D341Med (cell line): Measurements from ENCODE around the gene UBB.

Experiments used
- DNase-seq: peaks from one replicate; pipeline ENCODE4 v3.0.0; 2012; ENCODE audit warnings: low spot score

Gene UBB

DNA sequence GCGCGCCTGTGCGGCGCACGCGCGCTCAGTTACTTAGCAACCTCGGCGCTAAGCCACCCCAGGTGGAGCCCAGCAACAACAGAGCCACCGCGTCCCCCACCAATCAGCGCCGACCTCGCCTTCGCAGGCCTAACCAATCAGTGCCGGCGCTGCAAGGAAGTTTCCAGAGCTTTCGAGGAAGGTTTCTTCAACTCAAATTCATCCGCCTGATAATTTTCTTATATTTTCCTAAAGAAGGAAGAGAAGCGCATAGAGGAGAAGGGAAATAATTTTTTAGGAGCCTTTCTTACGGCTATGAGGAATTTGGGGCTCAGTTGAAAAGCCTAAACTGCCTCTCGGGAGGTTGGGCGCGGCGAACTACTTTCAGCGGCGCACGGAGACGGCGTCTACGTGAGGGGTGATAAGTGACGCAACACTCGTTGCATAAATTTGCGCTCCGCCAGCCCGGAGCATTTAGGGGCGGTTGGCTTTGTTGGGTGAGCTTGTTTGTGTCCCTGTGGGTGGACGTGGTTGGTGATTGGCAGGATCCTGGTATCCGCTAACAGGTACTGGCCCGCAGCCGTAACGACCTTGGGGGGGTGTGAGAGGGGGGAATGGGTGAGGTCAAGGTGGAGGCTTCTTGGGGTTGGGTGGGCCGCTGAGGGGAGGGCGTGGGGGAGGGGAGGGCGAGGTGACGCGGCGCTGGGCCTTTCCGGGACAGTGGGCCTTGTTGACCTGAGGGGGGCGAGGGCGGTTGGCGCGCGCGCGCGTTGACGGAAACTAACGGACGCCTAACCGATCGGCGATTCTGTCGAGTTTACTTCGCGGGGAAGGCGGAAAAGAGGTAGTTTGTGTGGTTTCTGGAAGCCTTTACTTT lies at the start of gene UBB:
TSS of gene UBB (plus strand) at position 452 of the 856 bp plus-strand sequence. CDS start 817 bp downstream, outside the sequence.
- peak; percentile 89 for DNase-seq

- no peak for DNase-seq
These were observed 42.5 kb upstream of the UBB start for GRCh38 chr17:16338391-16338790.

- no peak for DNase-seq
These were observed 41.5 kb upstream of the UBB start for GRCh38 chr17:16339402-16339801.

DNA sequence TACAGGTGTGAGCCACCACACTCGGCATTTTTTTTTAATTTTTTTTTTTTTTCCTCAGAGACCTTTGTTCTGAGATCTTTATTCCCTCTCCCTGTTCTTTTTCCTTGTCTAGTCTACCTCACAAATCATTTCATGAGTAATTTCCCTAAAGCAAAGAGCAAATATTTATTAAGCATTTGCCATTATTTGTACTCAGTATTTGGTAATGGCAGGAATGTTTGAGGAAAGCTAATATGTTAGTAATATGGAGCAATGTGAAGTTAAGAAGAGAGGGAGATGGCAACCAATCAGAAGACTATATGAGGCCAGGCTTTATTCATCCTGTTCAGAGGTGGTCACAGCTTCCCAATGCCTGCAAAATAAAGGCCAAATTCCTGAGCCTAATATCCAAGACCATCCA lies 40.9 kb upstream of the UBB start:
- no peak for DNase-seq

DNA sequence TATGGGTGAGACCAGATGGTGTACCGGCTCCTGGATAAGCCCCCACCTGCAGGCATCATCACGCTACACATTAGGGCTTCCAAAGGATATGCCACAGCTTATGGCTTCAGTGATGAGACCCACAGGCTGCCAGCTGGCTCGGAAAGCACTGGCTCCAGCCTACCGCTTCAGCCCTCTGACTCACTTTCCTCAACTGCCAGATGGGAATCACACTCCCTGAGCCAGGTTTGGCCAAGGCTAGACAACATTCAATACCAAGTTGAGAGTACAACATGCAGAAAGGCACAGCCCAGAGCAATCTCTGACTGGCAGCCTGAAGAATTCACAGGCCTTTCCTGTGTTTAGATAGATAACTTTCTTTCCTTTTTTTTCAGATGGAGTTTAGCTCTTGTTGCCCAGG lies 37.9 kb upstream of the UBB start:
- DNase-seq = no peak

DNA sequence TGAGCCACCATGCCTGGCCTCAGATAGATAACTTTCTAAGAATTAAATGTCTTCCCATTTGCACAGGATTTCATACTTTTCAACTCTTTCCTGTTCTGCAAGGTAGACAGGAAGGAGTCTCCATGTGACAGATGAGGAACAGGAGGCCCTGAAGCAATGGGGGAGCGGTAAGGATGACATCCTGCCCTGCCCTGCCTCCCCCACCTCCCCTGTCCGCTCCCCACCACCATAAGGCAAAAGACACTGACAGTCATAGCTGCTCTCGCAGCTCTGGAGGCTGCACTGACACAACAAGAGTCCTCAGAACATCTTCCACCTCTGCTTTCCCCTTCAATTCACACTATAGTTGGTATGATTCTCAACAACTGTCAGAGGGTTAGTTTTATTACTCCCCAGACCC lies 37.3 kb upstream of the UBB start:
- no peak for DNase-seq

GRCh38 chr17:16345565-16345964 lies 35.3 kb upstream of the UBB start:
- DNase-seq = no peak

GRCh38 chr17:16346721-16347271 lies 34.1 kb upstream of the UBB start:
- DNase-seq = no peak

GRCh38 chr17:16348586-16348985 lies 32.3 kb upstream of the UBB start:
- no peak for DNase-seq

GRCh38 chr17:16349431-16349830 lies 31.5 kb upstream of the UBB start:
- no peak for DNase-seq

GRCh38 chr17:16351831-16352230 lies 29.1 kb upstream of the UBB start:
- no peak for DNase-seq

DNA sequence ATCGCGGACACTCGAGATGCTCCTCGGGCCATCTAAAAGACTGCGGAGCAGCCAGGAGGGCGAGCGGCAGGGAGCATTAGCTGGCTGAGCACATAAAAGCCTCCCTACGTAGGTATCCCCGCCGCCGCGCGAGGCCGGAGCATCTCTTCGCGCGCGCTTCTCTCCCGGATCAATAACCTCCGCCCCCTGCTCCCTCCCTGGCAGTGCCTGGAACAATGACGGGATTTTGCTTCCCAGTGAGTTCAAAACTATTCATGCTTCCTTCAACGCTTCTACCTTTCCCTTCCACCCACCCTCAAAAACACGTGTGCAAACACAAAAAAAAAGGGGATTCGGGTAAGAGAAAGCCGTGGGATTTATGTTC lies 28.6 kb upstream of the UBB start:
- peak; percentile 69 for DNase-seq

DNA sequence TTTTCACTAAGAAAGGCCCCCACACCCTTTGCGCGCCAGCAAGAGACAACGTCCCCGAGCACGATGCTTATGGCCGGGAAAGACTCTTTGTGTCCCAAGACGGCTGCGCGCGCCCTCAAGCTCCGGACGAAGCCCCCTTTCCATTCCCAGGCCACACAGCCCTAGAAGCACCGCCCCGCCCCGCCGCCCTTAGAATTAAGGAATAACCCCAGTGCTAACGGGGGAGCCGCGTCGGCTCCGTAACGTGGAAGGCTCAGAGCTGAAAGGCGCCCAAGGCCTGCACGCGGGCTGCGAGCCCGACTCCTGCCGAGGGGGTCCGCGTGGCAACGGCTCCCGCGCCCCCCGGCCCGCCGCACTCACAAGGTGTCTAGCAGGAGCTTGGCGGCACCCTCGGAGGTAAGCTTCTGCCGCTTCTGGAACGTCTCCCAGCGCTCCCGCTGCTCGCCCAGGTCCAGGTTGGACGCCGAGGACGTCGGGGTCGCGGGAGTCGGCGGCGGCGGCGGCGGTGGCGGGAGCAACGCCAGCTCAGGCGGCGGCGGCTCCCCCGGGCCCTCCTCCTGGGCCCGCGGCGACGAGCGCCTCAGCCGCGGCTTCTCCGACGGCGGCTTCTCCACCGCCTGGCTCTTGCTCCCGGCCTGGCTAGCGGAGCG lies 28.1 kb upstream of the UBB start:
- peak; percentile 53 for DNase-seq

GRCh38 chr17:16353317-16354174 lies 27.3 kb upstream of the UBB start, which contains the start of gene CENPV:
TSS of gene CENPV (minus strand) at chr17:16353469. CDS start at chr17:16353436, 33 bp downstream.
- peak; percentile 90 for DNase-seq

DNA sequence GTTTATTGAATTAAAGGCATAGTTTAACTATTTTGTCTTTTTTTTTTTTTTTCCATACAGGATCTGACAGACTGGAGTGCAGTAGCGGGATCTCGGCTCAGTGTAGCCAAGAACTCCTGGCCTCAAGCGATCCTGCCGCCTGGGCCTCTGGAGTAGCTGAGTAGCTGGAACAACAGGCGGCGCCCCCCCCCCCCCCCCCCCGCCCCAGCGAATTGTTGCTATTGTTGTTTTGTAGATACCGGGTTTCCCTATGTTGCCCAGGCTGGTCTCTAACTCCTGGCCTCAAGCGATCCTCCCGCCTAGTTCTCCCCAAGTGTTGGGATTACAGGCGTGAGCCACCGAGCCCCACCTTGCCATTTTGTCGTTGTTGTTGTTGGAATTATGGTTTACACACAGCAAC lies 26.3 kb upstream of the UBB start:
- no peak for DNase-seq

DNA sequence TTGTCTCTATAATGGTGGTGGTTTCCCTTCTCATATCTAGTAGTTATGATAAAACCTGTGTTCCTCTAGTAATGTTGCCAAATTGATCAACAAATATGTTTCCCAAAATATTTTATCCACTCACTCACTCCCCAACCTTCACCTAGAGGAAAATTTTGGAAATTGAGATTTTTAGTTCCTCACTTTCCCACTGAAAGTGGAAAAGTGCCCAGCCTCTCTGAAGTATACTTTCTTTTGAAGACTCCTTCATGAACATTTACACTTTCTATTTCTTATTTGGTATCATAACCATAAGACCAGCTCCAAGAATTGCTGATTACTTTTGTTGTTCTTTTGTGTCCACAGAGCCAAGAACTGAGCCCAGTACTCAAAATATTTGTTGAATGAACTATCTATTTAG lies 22.5 kb upstream of the UBB start:
- no peak for DNase-seq

GRCh38 chr17:16361874-16362273 lies 19.0 kb upstream of the UBB start:
- DNase-seq = no peak

- peak; percentile 59 for DNase-seq
These were observed 16.9 kb upstream of the UBB start for GRCh38 chr17:16363749-16364536.

DNA sequence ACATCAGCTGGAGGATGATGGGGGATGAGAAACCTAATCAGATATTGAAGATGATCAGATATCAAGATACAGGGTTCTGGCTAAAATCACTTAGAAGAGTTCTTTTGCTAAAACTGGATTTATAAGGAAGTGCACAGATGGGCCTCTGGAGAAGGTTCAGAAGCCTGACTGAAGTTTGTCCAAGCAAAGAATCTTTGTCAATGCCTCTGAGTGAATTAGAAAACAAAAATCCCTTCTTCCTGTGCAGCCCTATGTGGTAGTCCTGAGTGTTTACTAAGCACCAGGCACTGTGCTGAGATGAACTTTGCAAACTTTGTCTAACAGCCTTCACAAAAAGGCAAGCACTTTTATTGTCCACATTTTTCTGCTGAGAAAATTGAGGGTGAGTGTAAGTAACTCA lies 16.3 kb upstream of the UBB start:
- no peak for DNase-seq

GRCh38 chr17:16371742-16372141 lies 9.1 kb upstream of the UBB start:
- no peak for DNase-seq

DNA sequence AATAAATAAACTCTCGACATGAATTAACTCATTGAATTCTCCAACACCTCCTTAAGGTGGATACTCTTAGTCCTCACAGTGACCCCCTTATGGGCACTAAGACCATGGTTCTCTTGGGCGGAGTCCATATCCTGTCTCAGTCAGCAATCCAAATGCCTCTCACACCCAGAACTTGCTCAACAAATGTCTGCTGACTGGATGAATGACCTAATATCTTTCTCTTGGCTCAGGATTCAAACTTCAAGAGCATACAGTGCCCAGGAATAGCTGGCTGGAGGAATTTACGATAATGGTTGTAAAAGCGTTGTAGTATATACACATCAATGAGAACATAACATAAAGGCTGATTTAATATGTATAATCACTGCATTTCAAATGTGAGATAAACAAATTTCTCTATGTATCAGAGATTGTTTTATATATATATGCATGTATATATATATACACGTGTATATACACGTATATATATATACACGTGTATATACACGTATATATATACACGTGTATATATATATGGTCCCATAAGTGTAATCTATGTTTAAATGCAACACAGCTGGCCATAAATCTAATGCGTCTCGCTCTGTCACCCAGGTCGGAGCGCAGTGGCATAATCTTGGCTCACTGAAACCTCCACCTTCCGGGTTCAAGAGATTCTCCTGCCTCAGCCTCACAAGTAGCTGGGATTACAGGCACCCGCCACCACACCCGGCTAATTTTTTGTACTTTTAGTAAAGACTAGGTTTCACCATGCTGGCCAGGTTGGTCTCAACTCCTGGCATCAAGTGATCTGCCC lies 6.5 kb upstream of the UBB start:
- no peak for DNase-seq
